Thymus (tissue), 11 donors: ENCODE data around the gene PIGB. TPM values are rescaled to one million over a fixed set of nuclear protein-coding genes. Genes with fewer than 3 reads are reported as not detected.

Source experiments
- DNase-seq, 9 donors: peaks; one replicate each; pipeline ENCODE4 v3.0.0-alpha.2; 2013; ENCODE audit warnings: low spot score in 9 of 9, low read depth in 6 of 9, missing footprints in 1 of 9
- H3K27ac ChIP-seq, 2 donors: one replicate each; pipeline ENCODE4 v1.5.1; 2013; ENCODE audit warnings: control low read depth in 1 of 2, low read depth in 1 of 2, low read length in 1 of 2, mild to moderate bottlenecking in 1 of 2, moderate library complexity in 1 of 2
- H3K27me3 ChIP-seq, 2 donors: one replicate each; pipeline ENCODE4 v1.5.1; 2013; ENCODE audit warnings: low read length in 1 of 2; ENCODE audit not compliant: control insufficient read depth in 2 of 2, insufficient read depth in 1 of 2
- H3K36me3 ChIP-seq, 2 donors: one replicate each; pipeline ENCODE4 v1.5.1; 2013; ENCODE audit warnings: low read length in 1 of 2, mild to moderate bottlenecking in 1 of 2, moderate library complexity in 1 of 2; ENCODE audit not compliant: control insufficient read depth in 2 of 2, insufficient read depth in 2 of 2
- H3K4me1 ChIP-seq, 2 donors: one replicate each; pipeline ENCODE4 v1.5.1; 2013; ENCODE audit warnings: low read length in 2 of 2; ENCODE audit not compliant: control insufficient read depth in 2 of 2, insufficient read depth in 2 of 2
- H3K4me3 ChIP-seq, 2 donors: one replicate each; pipeline ENCODE4 v1.5.1; 2013; ENCODE audit warnings: low read length in 2 of 2, control low read depth in 1 of 2, mild to moderate bottlenecking in 1 of 2
- H3K9me3 ChIP-seq, 2 donors: one replicate each; pipeline ENCODE4 v1.5.1; 2013; ENCODE audit warnings: low read length in 1 of 2, mild to moderate bottlenecking in 1 of 2; ENCODE audit not compliant: control insufficient read depth in 2 of 2, insufficient read depth in 1 of 2
- WGBS: extraction: QIAGEN DNeasy Blood & Tissue Kit; methylation state at CpG from one replicate; pipeline ENCODE4 v1.1.7; 2013; 5-methylcytosine and 5-hydroxymethylcytosine counted together
- polyA plus RNA-seq: library from polyadenylated mRNA; stranded (reverse); fragments of 200-250 nt; gene quantifications from one replicate; pipeline ENCODE4 v1.2.3, GENCODE V29; 2013
- total RNA-seq: library from RNA; stranded (reverse); fragments of 120-200 nt; gene quantifications from one replicate; pipeline ENCODE4 v1.2.4, GENCODE V29; 2013
- donor health status: healthy.

PIGB gene
- total and polyA plus RNA-seq, 2 donors, result 13.7 to 40.2 TPM

- Histone ChIP-seq H3K4me3 (no peak overlapping the region), H3K4me1 (no peaks in the 10 kb centered on the region), H3K27me3 (no peaks in the 10 kb centered on the region), H3K9me3 (no peaks in the 10 kb centered on the region), H3K36me3 (peaks cover 5 to 7% of the 10 kb centered on the region in 2 donors), H3K27ac (no peak overlapping the region)
- DNase-seq, result no peak
- WGBS, result 98% methylated on average over 2 of the region's 2 CpGs
Observed at GRCh38 chr15:55357774-55358173, 38.8 kb downstream of the PIGB start.

- DNase-seq, result no peak
- Histone ChIP-seq H3K27me3 (no peaks in the 10 kb centered on the region), H3K9me3 (no peaks in the 10 kb centered on the region), H3K4me1 (no peaks in the 10 kb centered on the region), H3K27ac (no peak overlapping the region), H3K4me3 (no peak overlapping the region), H3K36me3 (peaks cover 5 to 7% of the 10 kb centered on the region in 2 donors)
Observed at GRCh38 chr15:55358471-55358870, 39.4 kb downstream of the PIGB start.

GRCh38 chr15:55360256-55360655 is 41.2 kb downstream of the PIGB start:
- no peaks in the 10 kb centered on the region for H3K27me3 ChIP-seq
- WGBS, result 69% methylated on average over 6 of the region's 6 CpGs
- no peak overlapping the region for H3K4me3 ChIP-seq
- H3K27ac ChIP-seq, result no peak overlapping the region
- peaks cover 5% of the 10 kb centered on the region in 2 donors for H3K36me3 ChIP-seq
- H3K9me3 ChIP-seq, result no peaks in the 10 kb centered on the region
- DNase-seq, result no peak
- no peaks in the 10 kb centered on the region for H3K4me1 ChIP-seq

- no peaks in the 10 kb centered on the region for H3K9me3 ChIP-seq
- H3K27me3 ChIP-seq, result no peaks in the 10 kb centered on the region
- peaks cover 5% of the 10 kb centered on the region in 2 donors for H3K36me3 ChIP-seq
- no peak overlapping the region for H3K27ac ChIP-seq
- 98% methylated on average over 10 of the region's 10 CpGs for WGBS
- DNase-seq, result no peak
- no peaks in the 10 kb centered on the region for H3K4me1 ChIP-seq
- no peak overlapping the region for H3K4me3 ChIP-seq
Observed at GRCh38 chr15:55361048-55361447, 42.0 kb downstream of the PIGB start.

GRCh38 chr15:55362641-55363040 is 43.6 kb downstream of the PIGB start:
- Histone ChIP-seq H3K27me3 (no peaks in the 10 kb centered on the region), H3K4me3 (no peak overlapping the region), H3K27ac (no peak overlapping the region), H3K36me3 (no peaks in the 10 kb centered on the region), H3K4me1 (no peaks in the 10 kb centered on the region), H3K9me3 (no peaks in the 10 kb centered on the region)
- WGBS, result 99% methylated on average over 2 of the region's 2 CpGs
- DNase-seq, result no peak

- no peak overlapping the region for H3K27ac ChIP-seq
- H3K4me1 ChIP-seq, result no peaks in the 10 kb centered on the region
- WGBS, result 94% methylated on average over 1 of the region's 1 CpG
- no peaks in the 10 kb centered on the region for H3K27me3 ChIP-seq
- no peaks in the 10 kb centered on the region for H3K9me3 ChIP-seq
- peaks cover 0 to 3% of the 10 kb centered on the region in 2 donors for H3K36me3 ChIP-seq
- no peak for DNase-seq
- no peak overlapping the region for H3K4me3 ChIP-seq
Observed at GRCh38 chr15:55366981-55367380, 48.0 kb downstream of the PIGB start.

GRCh38 chr15:55372701-55373440 is 53.8 kb downstream of the PIGB start:
- Histone ChIP-seq H3K4me3 (no peak overlapping the region), H3K9me3 (no peaks in the 10 kb centered on the region), H3K4me1 (no peaks in the 10 kb centered on the region), H3K27ac (no peak overlapping the region), H3K36me3 (peaks cover 0 to 3% of the 10 kb centered on the region in 2 donors), H3K27me3 (no peaks in the 10 kb centered on the region)
- DNase-seq, result no peak
- WGBS, result 32% methylated on average over 3 of the region's 3 CpGs

- H3K27me3 ChIP-seq, result no peaks in the 10 kb centered on the region
- H3K9me3 ChIP-seq, result no peaks in the 10 kb centered on the region
- no peak overlapping the region for H3K27ac ChIP-seq
- no peak overlapping the region for H3K4me3 ChIP-seq
- H3K36me3 ChIP-seq, result no peaks in the 10 kb centered on the region
- H3K4me1 ChIP-seq, result no peaks in the 10 kb centered on the region
- WGBS, result 95% methylated on average over 5 of the region's 5 CpGs
- no peak for DNase-seq
Observed at GRCh38 chr15:55379095-55379494, 60.1 kb downstream of the PIGB start.

- H3K9me3 ChIP-seq, result no peaks in the 10 kb centered on the region
- no peak overlapping the region for H3K27ac ChIP-seq
- peaks cover 0 to 3% of the 10 kb centered on the region in 2 donors for H3K36me3 ChIP-seq
- H3K27me3 ChIP-seq, result no peaks in the 10 kb centered on the region
- no peak overlapping the region for H3K4me3 ChIP-seq
- H3K4me1 ChIP-seq, result no peaks in the 10 kb centered on the region
- no peak for DNase-seq
Observed at GRCh38 chr15:55381595-55381994, 62.6 kb downstream of the PIGB start.
